ENCODE results near the gene NT5DC4. TPM values are rescaled to one million over a fixed set of nuclear protein-coding genes. Genes with fewer than 3 reads are reported as not detected.
A peak's percentile ranks its signal among the peaks of the same experiment; 100 is the strongest.

NT5DC4 gene
- total RNA-seq, 1 donor from 2014 or later, result not detected

GRCh38 chr2:112724591-112725525 is 4.0 kb downstream of the NT5DC4 start:
- DNase-seq, result peak; percentile 34

DNA sequence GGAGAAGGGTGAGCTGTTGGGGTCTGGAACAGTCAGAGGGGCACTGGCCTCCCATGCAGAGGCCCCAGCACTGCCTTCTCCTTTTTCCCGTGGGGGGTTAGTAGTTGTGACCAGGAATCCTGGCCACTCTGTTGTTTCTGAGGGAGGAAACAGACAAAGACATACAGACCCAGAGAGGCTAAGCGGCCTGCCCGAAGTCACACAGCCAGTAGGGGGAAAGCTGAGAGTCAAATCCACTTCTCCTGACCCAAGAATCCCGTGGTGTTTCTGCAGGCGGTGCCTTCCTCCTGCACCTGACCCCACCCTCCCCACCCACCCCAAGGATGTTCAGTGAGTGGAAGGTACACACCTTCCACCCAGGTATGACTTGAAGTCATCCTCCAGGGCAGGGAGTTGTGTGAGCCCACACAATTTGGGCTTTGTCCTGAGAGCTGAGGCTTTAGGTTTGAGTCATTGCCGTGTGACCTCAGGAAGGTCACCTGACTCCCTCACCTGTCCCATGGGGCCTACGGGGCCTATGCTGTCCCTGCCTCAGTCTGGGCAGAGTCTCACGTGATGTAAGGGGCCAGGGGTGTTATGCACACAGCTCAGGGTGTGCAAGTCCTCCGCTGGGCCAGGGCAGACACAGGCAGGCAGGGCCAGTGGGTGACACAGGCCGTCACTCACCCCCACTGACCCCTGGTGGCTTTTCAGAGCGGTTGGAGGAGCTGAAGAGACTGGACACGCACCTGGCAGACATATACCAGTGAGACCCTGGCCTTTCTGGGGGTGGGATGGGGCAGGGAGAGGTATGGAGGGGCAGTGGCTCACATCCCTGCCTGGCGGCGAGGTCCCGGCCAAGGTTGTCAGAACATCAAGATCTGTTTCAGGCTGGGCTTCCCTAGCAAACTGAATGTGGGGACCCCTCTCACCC is 5.0 kb downstream of the NT5DC4 start:
- DNase-seq, result no peak

- peak; percentile 95 for DNase-seq
Observed at GRCh38 chr2:112726487-112727190, 5.8 kb downstream of the NT5DC4 start.

GRCh38 chr2:112727276-112728028 is 6.6 kb downstream of the NT5DC4 start:
- DNase-seq, result no peak

DNA sequence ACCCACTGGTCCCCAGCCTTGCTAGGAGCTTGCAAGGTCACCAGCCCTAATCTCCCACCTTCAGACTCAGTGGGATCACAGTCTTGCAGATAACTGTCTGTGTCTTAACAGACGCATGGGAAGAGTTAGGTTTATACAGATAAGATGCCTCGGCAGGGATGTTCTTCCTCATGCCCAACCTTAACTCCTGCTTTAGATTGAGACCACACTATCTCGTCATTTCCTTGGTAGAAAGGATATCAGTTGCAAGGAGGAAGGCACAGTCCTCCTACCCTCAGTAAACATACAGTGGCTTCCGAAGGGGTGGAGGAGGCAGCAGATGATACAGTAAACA is 7.2 kb downstream of the NT5DC4 start:
- DNase-seq, result no peak

- DNase-seq, result no peak
Observed at GRCh38 chr2:112728378-112729175, 7.8 kb downstream of the NT5DC4 start.

- DNase-seq, result no peak
Observed at GRCh38 chr2:112730216-112730615, 9.4 kb downstream of the NT5DC4 start.

DNA sequence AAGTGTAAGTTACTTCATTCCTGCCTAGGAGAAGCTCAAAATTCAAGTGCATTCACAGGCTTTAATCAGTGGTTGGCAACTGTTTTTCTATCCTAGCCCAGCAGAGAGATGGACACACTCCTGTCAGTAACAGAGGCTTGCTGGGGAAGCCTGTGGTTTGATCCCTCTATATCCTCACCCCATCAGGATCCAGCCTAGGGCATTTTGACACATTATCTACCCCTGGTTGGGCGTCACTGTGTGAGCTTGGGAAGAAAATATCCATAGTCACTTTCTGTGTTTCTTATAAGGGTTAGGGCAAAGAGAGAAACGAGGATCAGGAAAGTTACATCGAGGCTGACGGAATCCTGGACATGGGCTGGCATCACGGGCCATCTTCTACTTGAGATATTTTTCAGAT is 10.0 kb downstream of the NT5DC4 start:
- DNase-seq, result no peak

GRCh38 chr2:112731479-112731878 is 10.7 kb downstream of the NT5DC4 start:
- DNase-seq, result no peak

- no peak for DNase-seq
Observed at GRCh38 chr2:112733456-112733855, 12.6 kb downstream of the NT5DC4 start.

- DNase-seq, result no peak
Observed at GRCh38 chr2:112733871-112734270, 13.1 kb downstream of the NT5DC4 start.

- DNase-seq, result no peak
Observed at GRCh38 chr2:112737542-112738232, 16.9 kb downstream of the NT5DC4 start.

- no peak for DNase-seq
Observed at GRCh38 chr2:112740527-112740926, 19.7 kb downstream of the NT5DC4 start.

DNA sequence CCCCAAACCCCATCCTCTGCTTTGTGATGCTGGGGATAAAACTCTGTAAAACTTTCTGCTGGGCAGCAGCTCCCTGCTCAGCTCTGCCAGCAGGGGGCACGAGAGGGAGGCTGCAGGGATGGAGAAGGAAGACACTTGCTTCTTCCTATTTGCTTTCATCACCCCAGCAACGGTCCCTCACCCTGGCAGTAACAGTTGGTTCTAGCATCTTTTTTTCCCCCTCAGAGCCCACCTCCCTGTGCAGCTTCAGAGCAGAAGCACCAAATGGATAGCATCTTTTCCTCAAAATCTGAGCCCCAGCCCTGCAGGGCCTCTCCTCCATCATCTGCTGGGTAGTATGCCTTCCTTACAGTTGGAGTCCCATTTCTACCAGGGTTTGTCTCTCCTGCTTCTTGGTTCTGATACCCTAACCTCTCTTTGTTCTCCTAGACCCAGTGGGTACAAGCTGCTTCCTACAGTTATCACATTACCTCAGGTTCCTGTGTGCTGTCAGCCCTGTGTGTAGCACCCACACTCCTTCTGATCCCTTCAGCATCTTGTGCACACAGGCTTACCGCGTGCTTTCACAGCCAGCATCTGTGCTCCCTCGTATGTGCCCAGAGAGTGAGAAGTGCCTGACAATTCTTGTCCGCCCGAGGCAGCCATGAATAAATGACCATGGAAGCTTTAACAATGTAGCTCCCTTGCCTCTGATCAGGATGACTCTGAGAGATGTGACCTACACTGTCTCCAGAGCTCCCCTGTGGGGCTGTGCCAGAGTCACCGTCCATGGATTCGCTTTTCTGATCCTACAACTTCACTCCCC is 29.1 kb downstream of the NT5DC4 start:
- DNase-seq, result peak; percentile 87

DNA sequence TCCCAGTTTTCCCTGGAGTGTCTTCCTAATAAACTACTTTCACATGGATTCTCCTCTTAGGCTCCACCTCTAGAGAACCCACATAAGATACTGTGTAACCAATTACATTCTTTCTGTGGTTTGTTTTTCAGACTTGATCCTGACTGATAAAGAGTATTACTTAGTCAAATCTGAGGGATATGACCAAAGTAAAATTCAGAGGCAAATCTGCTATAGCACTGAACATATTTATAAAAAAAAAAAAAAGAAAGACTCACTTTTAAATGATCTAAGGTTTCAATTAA is 29.7 kb downstream of the NT5DC4 start:
- no peak for DNase-seq

DNA sequence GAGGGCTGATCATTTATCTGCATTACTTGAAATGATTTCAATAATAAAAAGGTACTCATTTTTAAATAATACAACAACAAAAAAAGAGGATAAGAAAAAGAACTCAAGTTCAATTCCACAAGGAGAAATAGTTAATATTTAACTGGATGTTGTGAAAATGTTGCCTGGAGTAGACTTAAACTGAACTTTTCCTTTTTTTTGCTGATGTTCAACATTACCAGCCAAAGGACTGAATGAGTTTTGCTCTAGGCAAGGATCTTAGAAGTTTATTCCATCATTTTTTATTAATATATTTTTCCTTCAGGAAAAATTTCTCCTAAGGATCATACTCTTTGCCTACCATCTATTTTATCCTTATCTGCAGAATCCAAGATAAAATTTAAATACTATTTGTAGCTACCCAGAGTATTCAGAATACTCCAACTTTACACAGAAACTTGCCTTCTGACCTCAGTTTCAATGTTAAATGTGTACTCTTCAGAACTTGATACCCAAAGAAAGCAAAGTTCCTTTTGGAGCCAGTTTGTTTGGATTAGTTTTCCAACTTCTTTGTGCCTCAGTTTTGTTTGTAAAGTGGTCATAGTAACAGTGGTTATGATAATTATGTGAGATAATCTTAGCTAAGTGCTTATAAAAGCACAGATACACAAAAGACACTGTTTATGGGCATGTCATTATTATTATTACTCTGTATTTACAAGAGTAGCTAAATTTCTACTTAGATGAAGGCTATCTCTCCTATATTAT is 30.8 kb downstream of the NT5DC4 start:
- DNase-seq, result no peak

- no peak for DNase-seq
Observed at GRCh38 chr2:112752667-112753066, 31.8 kb downstream of the NT5DC4 start.

DNA sequence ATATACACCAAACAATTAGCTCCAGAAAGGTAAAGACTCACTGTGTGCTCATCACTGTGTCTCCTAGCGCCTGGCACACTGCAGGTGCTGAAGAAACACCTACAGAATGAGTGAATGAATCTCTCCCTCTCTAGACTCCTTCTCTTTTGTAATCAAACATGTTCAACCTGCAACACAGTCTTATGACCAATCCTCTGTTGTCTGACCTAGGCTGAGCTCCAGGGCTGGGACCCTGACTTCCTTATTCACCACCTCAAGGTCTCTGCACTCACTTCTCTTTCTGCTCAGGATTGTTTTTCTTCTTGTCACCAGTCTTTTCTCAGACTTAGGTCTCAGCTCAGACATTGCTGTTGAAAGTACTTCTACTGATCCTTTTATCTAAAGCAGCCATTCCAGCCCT is 33.7 kb downstream of the NT5DC4 start:
- no peak for DNase-seq

DNA sequence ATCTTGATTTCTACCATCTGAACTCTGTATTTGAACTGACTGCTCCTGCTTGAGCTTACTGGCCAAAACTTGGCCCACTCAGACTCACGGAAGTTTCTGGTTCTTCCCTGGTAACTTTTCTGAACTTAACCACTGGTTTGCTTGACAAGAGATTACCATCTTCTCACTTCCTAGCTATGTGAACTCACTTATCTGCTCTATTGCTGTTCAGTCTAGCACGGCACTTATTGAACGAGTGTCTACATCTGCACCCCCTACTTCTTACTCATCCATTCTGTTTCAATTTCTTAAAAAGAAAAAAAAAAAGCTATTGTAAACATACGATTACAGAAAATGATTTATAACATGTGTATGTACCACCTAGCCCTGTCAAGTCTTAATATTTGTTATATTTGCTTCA is 34.6 kb downstream of the NT5DC4 start:
- no peak for DNase-seq
